ENCODE results near the gene PPP1R15A.

The PPP1R15A gene

GRCh38 chr19:48896191-48896720 lies 24.0 kb downstream of the PPP1R15A start:
- TF ChIP-seq GATA2 (IDR thresholded peaks at IDR 0.05; ENCODE audit: low read depth, low read length) (no peak), GATA3 (IDR thresholded peaks at IDR 0.05; ENCODE audit: low read depth, low read length) (no peak)

- no peak for TF ChIP-seq GATA3 (IDR thresholded peaks at IDR 0.05; ENCODE audit: low read depth, low read length)
- no peak for TF ChIP-seq GATA2 (IDR thresholded peaks at IDR 0.05; ENCODE audit: low read depth, low read length)
Measured at GRCh38 chr19:48897181-48897580, 25.0 kb downstream of the PPP1R15A start.

- TF ChIP-seq GATA3 (IDR thresholded peaks at IDR 0.05; ENCODE audit: low read depth, low read length), result no peak
- TF ChIP-seq GATA2 (IDR thresholded peaks at IDR 0.05; ENCODE audit: low read depth, low read length), result no peak
Measured at GRCh38 chr19:48899781-48900476, 27.7 kb downstream of the PPP1R15A start, which contains the start of gene NUCB1. NUCB1 (plus strand) TSS chr19:48900312; CDS start chr19:48900797, 485 bp downstream.

GRCh38 chr19:48900477-48901406 lies 28.5 kb downstream of the PPP1R15A start:
- TF ChIP-seq GATA3 (IDR thresholded peaks at IDR 0.05; ENCODE audit: low read depth, low read length), result no peak
- TF ChIP-seq GATA2 (IDR thresholded peaks at IDR 0.05; ENCODE audit: low read depth, low read length), result no peak

- TF ChIP-seq GATA3 (IDR thresholded peaks at IDR 0.05; ENCODE audit: low read depth, low read length) (no peak), GATA2 (IDR thresholded peaks at IDR 0.05; ENCODE audit: low read depth, low read length) (no peak)
Measured at GRCh38 chr19:48905664-48906063, 33.4 kb downstream of the PPP1R15A start.

GRCh38 chr19:48906324-48906723 lies 34.1 kb downstream of the PPP1R15A start:
- TF ChIP-seq GATA2 (IDR thresholded peaks at IDR 0.05; ENCODE audit: low read depth, low read length), result no peak
- no peak for TF ChIP-seq GATA3 (IDR thresholded peaks at IDR 0.05; ENCODE audit: low read depth, low read length)

GRCh38 chr19:48907671-48908070 lies 35.5 kb downstream of the PPP1R15A start:
- TF ChIP-seq GATA3 (IDR thresholded peaks at IDR 0.05; ENCODE audit: low read depth, low read length) (no peak), GATA2 (IDR thresholded peaks at IDR 0.05; ENCODE audit: low read depth, low read length) (no peak)

- TF ChIP-seq GATA2 (IDR thresholded peaks at IDR 0.05; ENCODE audit: low read depth, low read length), result no peak
- no peak for TF ChIP-seq GATA3 (IDR thresholded peaks at IDR 0.05; ENCODE audit: low read depth, low read length)
Measured at GRCh38 chr19:48910803-48911202, 38.6 kb downstream of the PPP1R15A start.

- TF ChIP-seq GATA2 (IDR thresholded peaks at IDR 0.05; ENCODE audit: low read depth, low read length) (no peak), GATA3 (IDR thresholded peaks at IDR 0.05; ENCODE audit: low read depth, low read length) (no peak)
Measured at GRCh38 chr19:48913114-48913889, 41.1 kb downstream of the PPP1R15A start.

GRCh38 chr19:48914181-48914580 lies 42.0 kb downstream of the PPP1R15A start:
- TF ChIP-seq GATA3 (IDR thresholded peaks at IDR 0.05; ENCODE audit: low read depth, low read length), result no peak
- TF ChIP-seq GATA2 (IDR thresholded peaks at IDR 0.05; ENCODE audit: low read depth, low read length), result no peak

GRCh38 chr19:48915757-48916156 lies 43.5 kb downstream of the PPP1R15A start:
- TF ChIP-seq GATA3 (IDR thresholded peaks at IDR 0.05; ENCODE audit: low read depth, low read length), result no peak
- TF ChIP-seq GATA2 (IDR thresholded peaks at IDR 0.05; ENCODE audit: low read depth, low read length), result no peak

GRCh38 chr19:48918071-48918470 lies 45.9 kb downstream of the PPP1R15A start:
- no peak for TF ChIP-seq GATA3 (IDR thresholded peaks at IDR 0.05; ENCODE audit: low read depth, low read length)

GRCh38 chr19:48918801-48919247 lies 46.6 kb downstream of the PPP1R15A start:
- TF ChIP-seq GATA2 (IDR thresholded peaks at IDR 0.05; ENCODE audit: low read depth, low read length) (no peak), GATA3 (IDR thresholded peaks at IDR 0.05; ENCODE audit: low read depth, low read length) (no peak)

GRCh38 chr19:48920949-48921348 lies 48.7 kb downstream of the PPP1R15A start:
- no peak for TF ChIP-seq GATA3 (IDR thresholded peaks at IDR 0.05; ENCODE audit: low read depth, low read length)
- TF ChIP-seq GATA2 (IDR thresholded peaks at IDR 0.05; ENCODE audit: low read depth, low read length), result no peak

Data from SH-SY5Y (cell line).